Lung (tissue), 12 donors: ENCODE measurements around the gene SPSB4. TPM values are rescaled to one million over a fixed set of nuclear protein-coding genes. Genes with fewer than 3 reads are reported as not detected.

Source experiments
- ATAC-seq: fragments of 200-7000 bp; cut with Tn5 transposase; one replicate; pipeline ENCODE4 v1.9.1; 2020; ENCODE audit warnings: moderate number of reproducible peaks; ENCODE audit not compliant: insufficient read depth, low FRiP score
- DNase-seq, 3 donors: peaks; one replicate each; pipeline ENCODE4 v3.0.0-alpha.2; 2013 to 2017
- H3K27ac ChIP-seq, 2 donors: one replicate each; pipeline ENCODE4 v1.5.1; 2013; ENCODE audit warnings: mild to moderate bottlenecking in 2 of 2, moderate library complexity in 2 of 2, control low read depth in 1 of 2, inconsistent platforms in 1 of 2, low read depth in 1 of 2, low read length in 1 of 2
- H3K27me3 ChIP-seq, 3 donors: one replicate each; pipeline ENCODE4 v1.5.1; 2013; ENCODE audit warnings: low read length in 2 of 3; ENCODE audit not compliant: control insufficient read depth in 3 of 3, insufficient read depth in 3 of 3
- H3K36me3 ChIP-seq, 4 donors: one replicate each; pipeline ENCODE4 v1.5.1; 2013; ENCODE audit warnings: low read length in 4 of 4, mild to moderate bottlenecking in 1 of 4, moderate library complexity in 1 of 4; ENCODE audit not compliant: control insufficient read depth in 4 of 4, insufficient read depth in 4 of 4
- H3K4me1 ChIP-seq, 5 donors: one replicate each; pipeline ENCODE4 v1.5.1; 2013; ENCODE audit warnings: low read length in 5 of 5, mild to moderate bottlenecking in 2 of 5, moderate library complexity in 1 of 5; ENCODE audit not compliant: control insufficient read depth in 5 of 5, insufficient read depth in 5 of 5
- H3K4me3 ChIP-seq: one replicate; pipeline ENCODE4 v1.5.1; 2013; ENCODE audit warnings: mild to moderate bottlenecking, control low read depth, moderate library complexity
- H3K9ac ChIP-seq, 2 donors: one replicate each; pipeline ENCODE4 v1.5.1; 2013; ENCODE audit warnings: low read length in 2 of 2, control low read depth in 1 of 2; ENCODE audit not compliant: insufficient read depth in 1 of 2
- H3K9me3 ChIP-seq, 4 donors: one replicate each; pipeline ENCODE4 v1.5.1; 2013; ENCODE audit warnings: low read length in 3 of 4, mild to moderate bottlenecking in 1 of 4, moderate library complexity in 1 of 4; ENCODE audit not compliant: control insufficient read depth in 4 of 4, insufficient read depth in 3 of 4
- WGBS, 2 donors: extraction: QIAGEN DNeasy Blood & Tissue Kit; methylation state at CpG; one replicate each; pipeline ENCODE4 v1.1.7; 2013; 5-methylcytosine and 5-hydroxymethylcytosine counted together
- polyA plus RNA-seq, 2 donors: library from polyadenylated mRNA; stranded (reverse); fragments of 200-250 nt; gene quantifications; one replicate each; pipeline ENCODE4 v1.2.1, GENCODE V29; 2013
- total RNA-seq, 2 donors: library from RNA; depleted of rRNA in 1 of 2; stranded (reverse); fragments of >200 nt in 1 of 2; gene quantifications; one replicate each; pipeline ENCODE4 v1.2.1, GENCODE V29; 2014 to 2021
- TF ChIP-seq, protein P1 (sequence below): IDR thresholded peaks from 2 replicates; pipeline ENCODE4 v1.5.1; 2012; ENCODE audit warnings: mild to moderate bottlenecking; ENCODE audit errors: control extremely low read depth, extremely low read depth
- donor health status: control.
- donor health status: control.
- donor health status: Bipolar disorder and iron deficiency.
- donor health status: healthy.
- donor health status: DM: yes; HTN: yes; CAD: no.

Gene SPSB4
- total and polyA plus RNA-seq, 4 donors: 0.25 to 4.4 (median 1.5) TPM

DNA sequence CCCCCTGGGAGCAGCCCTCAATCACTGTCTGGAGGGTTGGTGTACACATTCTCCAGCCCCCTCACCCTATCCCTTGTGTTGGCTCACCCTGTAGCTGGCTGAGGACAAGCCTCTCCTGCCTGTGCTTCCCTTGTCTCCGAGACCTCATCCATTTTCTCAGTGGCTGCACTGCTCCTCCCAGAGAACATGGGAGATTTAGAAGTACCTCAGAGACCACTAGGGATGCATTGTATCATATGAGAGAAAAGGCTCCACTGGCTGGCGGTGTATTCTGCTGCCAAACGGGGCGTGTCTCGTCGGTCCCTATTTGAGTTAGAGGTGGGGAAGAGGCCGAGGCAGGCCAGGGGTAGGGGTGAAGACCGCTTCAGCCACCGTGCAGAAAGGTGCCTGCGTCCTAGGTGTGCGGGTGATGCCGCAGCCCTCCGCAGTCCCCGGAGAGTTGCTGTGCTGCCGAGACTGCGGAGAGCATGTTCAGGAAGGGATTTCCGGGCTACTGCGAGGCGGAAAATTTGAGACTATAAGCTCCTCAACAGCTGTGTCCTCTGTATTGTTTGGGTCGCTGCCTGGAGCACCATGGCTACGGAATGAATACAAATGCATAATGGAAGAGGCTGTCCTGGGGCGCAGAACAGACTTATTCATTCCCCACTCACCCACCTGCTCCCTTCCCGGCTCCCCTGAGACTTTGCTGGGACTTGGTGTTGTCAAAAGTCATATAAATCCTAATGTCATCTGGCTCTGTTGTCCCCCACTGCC lies 43.8 kb downstream of the SPSB4 start:
- Histone ChIP-seq H3K27ac (peak overlapping the region; percentile 9 to 71), H3K4me3 (peak overlapping the region; percentile 1)
- DNase-seq: peak; percentile 92 to 98 (median 97)

GRCh38 chr3:141095546-141095937 lies 44.4 kb downstream of the SPSB4 start:
- H3K27ac ChIP-seq: peak overlapping the region in 1 of 2 donors; percentile 9
- ATAC-seq (no peak), DNase-seq (no peak)
- H3K9me3 ChIP-seq: no peaks in the 10 kb centered on the region
- TF ChIP-seq, protein P1, sequence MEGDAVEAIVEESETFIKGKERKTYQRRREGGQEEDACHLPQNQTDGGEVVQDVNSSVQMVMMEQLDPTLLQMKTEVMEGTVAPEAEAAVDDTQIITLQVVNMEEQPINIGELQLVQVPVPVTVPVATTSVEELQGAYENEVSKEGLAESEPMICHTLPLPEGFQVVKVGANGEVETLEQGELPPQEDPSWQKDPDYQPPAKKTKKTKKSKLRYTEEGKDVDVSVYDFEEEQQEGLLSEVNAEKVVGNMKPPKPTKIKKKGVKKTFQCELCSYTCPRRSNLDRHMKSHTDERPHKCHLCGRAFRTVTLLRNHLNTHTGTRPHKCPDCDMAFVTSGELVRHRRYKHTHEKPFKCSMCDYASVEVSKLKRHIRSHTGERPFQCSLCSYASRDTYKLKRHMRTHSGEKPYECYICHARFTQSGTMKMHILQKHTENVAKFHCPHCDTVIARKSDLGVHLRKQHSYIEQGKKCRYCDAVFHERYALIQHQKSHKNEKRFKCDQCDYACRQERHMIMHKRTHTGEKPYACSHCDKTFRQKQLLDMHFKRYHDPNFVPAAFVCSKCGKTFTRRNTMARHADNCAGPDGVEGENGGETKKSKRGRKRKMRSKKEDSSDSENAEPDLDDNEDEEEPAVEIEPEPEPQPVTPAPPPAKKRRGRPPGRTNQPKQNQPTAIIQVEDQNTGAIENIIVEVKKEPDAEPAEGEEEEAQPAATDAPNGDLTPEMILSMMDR: no peak
- no peaks in the 10 kb centered on the region for H3K27me3 ChIP-seq
- peaks cover 2 to 14% (median 8%) of the 10 kb centered on the region in 5 donors for H3K4me1 ChIP-seq
- no peaks in the 10 kb centered on the region for H3K36me3 ChIP-seq
- no peak overlapping the region for H3K4me3 ChIP-seq
- H3K9ac ChIP-seq: peak overlapping the region in 1 of 2 donors; percentile 30
- 77 to 92% methylated on average over 1 of the region's 1 CpG for WGBS, 2 donors

More for the DNA sequence above, 43.8 kb downstream of the SPSB4 start:
- Histone ChIP-seq H3K27me3 (no peaks in the 10 kb centered on the region), H3K36me3 (no peaks in the 10 kb centered on the region), H3K9ac (peak overlapping the region in 1 of 2 donors; percentile 59), H3K9me3 (no peaks in the 10 kb centered on the region), H3K4me1 (peaks cover 2 to 14% (median 8%) of the 10 kb centered on the region in 5 donors)
- TF ChIP-seq, protein P1: no peak
- peak; percentile 68 for ATAC-seq
- 56 to 71% methylated on average over 23 of the region's 23 CpGs for WGBS, 2 donors

- ATAC-seq: no peak
- 95 to 96% methylated on average over 1 of the region's 1 CpG for WGBS, 2 donors
- H3K27ac ChIP-seq: no peak overlapping the region
These were observed 45.0 kb downstream of the SPSB4 start for GRCh38 chr3:141096164-141096563.

More at GRCh38 chr3:141096164-141096563, 45.0 kb downstream of the SPSB4 start:
- no peak for DNase-seq
- H3K9ac ChIP-seq: no peak overlapping the region
- no peaks in the 10 kb centered on the region for H3K36me3 ChIP-seq
- no peak overlapping the region for H3K4me3 ChIP-seq
- no peaks in the 10 kb centered on the region for H3K9me3 ChIP-seq
- TF ChIP-seq, protein P1: no peak
- H3K4me1 ChIP-seq: peaks cover 2 to 14% (median 8%) of the 10 kb centered on the region in 5 donors
- H3K27me3 ChIP-seq: no peaks in the 10 kb centered on the region
